Vagina (tissue), 2 donors: ENCODE results near the gene JADE1. TPM values are rescaled to one million over a fixed set of nuclear protein-coding genes. Genes with fewer than 3 reads are reported as not detected.

ENCODE experiments used
- DNase-seq, 2 donors: peaks; one replicate each; pipeline ENCODE4 v3.0.0-alpha.2; 2017; ENCODE audit errors: extremely low spot score in 2 of 2
- H3K27ac ChIP-seq: fragments of 200-600 bp; sonication (generic); one replicate; pipeline ENCODE4 v1.5.1; 2019
- H3K27me3 ChIP-seq: fragments of 200-600 bp; sonication (generic); one replicate; pipeline ENCODE4 v1.5.1; 2019
- H3K36me3 ChIP-seq, 2 donors: fragments of 200-600 bp; sonication (generic); one replicate each; pipeline ENCODE4 v1.5.1; 2017 to 2019
- H3K4me1 ChIP-seq: fragments of 200-600 bp; sonication (generic); one replicate; pipeline ENCODE4 v1.5.1; 2019
- H3K4me3 ChIP-seq, 2 donors: fragments of 200-600 bp; sonication (generic); 1 replicate in 1 of 2; 2 replicates in 1 of 2; pipeline ENCODE4 v1.5.1; 2016 to 2019
- H3K9me3 ChIP-seq: fragments of 200-600 bp; sonication (generic); one replicate; pipeline ENCODE4 v1.5.1; 2019
- CTCF ChIP-seq, 3 experiments: fragments of 450-650 bp in 2 of 3; fragments of 200-600 bp in 1 of 3; sonication (generic) in 1 of 3; IDR thresholded peaks; one replicate each; pipeline ENCODE4 v1.5.1; 2017 to 2019; ENCODE audit warnings: antibody characterized with exemption in 3 of 3, mild to moderate bottlenecking in 2 of 3, moderate library complexity in 2 of 3
- POLR2A ChIP-seq, 2 donors: fragments of 450-650 bp; IDR thresholded peaks; one replicate each; pipeline ENCODE4 v1.6.1; 2017; ENCODE audit warnings: antibody characterized with exemption in 2 of 2, mild to moderate bottlenecking in 2 of 2, moderate library complexity in 2 of 2
- POLR2AphosphoS5 ChIP-seq, 2 donors: sonication (generic); formaldehyde crosslinking; IDR thresholded peaks; one replicate each; pipeline ENCODE4 v1.9.0; 2017; ENCODE audit warnings: antibody characterized with exemption in 2 of 2, mild to moderate bottlenecking in 2 of 2, low read depth in 1 of 2; ENCODE audit not compliant: insufficient read depth in 1 of 2
- intact Hi-C: fragments of 100-400 bp; cut with DNase I; formaldehyde crosslinking; loops from one replicate; pipeline ENCODE4 v1.15.1; 2023
- total RNA-seq: library from RNA; depleted of rRNA; stranded (reverse); fragments of >200 nt; gene quantifications from one replicate; pipeline ENCODE4 v1.2.3, GENCODE V29; 2016

The JADE1 gene
- total RNA-seq, 1 donor from 2014 or later = 29.0 TPM

GRCh38 chr4:128859887-128860677 is 50.6 kb downstream of the JADE1 start:
- peaks cover 0 to 68% of the 10 kb centered on the region in 2 donors for H3K36me3 ChIP-seq
- H3K27ac ChIP-seq = no peak overlapping the region
- no peaks in the 10 kb centered on the region for H3K27me3 ChIP-seq
- no peak overlapping the region for H3K4me3 ChIP-seq
- DNase-seq = no peak
- intact Hi-C loops = loop anchor here (10.0 kb wide), 1 partner anchor 405 kb away; no protein-coding TSS in a partner anchor
- H3K9me3 ChIP-seq = no peaks in the 10 kb centered on the region
- TF ChIP-seq POLR2A (IDR thresholded peaks at IDR 0.05) (no peak), POLR2AphosphoS5 (IDR thresholded peaks at IDR 0.05; ENCODE audit: insufficient read depth in 1 of 2, low read depth in 1 of 2) (no peak), CTCF (IDR thresholded peaks at IDR 0.05) (no peak)
- peaks cover 34% of the 10 kb centered on the region for H3K4me1 ChIP-seq

- intact Hi-C loops = loop anchor here (10.0 kb wide), 1 partner anchor 407 kb away; no protein-coding TSS in a partner anchor
- H3K36me3 ChIP-seq = peaks cover 0 to 52% of the 10 kb centered on the region in 2 donors
- no peaks in the 10 kb centered on the region for H3K9me3 ChIP-seq
- DNase-seq = no peak
- H3K4me3 ChIP-seq = no peak overlapping the region
- TF ChIP-seq POLR2AphosphoS5 (IDR thresholded peaks at IDR 0.05; ENCODE audit: insufficient read depth in 1 of 2, low read depth in 1 of 2) (no peak), POLR2A (IDR thresholded peaks at IDR 0.05) (no peak), CTCF (IDR thresholded peaks at IDR 0.05) (no peak)
- no peaks in the 10 kb centered on the region for H3K27me3 ChIP-seq
- peaks cover 34% of the 10 kb centered on the region for H3K4me1 ChIP-seq
- H3K27ac ChIP-seq = no peak overlapping the region
These were observed 52.5 kb downstream of the JADE1 start for GRCh38 chr4:128861856-128862518.

- no peaks in the 10 kb centered on the region for H3K9me3 ChIP-seq
- DNase-seq = no peak
- no peaks in the 10 kb centered on the region for H3K27me3 ChIP-seq
- H3K27ac ChIP-seq = no peak overlapping the region
- peaks cover 0 to 49% of the 10 kb centered on the region in 2 donors for H3K36me3 ChIP-seq
- no peak overlapping the region for H3K4me3 ChIP-seq
- TF ChIP-seq CTCF (IDR thresholded peaks at IDR 0.05) (no peak), POLR2A (IDR thresholded peaks at IDR 0.05) (no peak), POLR2AphosphoS5 (IDR thresholded peaks at IDR 0.05; ENCODE audit: insufficient read depth in 1 of 2, low read depth in 1 of 2) (no peak)
- intact Hi-C loops = loop anchor here (10.0 kb wide), 1 partner anchor 408 kb away; no protein-coding TSS in a partner anchor
- H3K4me1 ChIP-seq = peaks cover 34% of the 10 kb centered on the region
These were observed 53.3 kb downstream of the JADE1 start for GRCh38 chr4:128862608-128863311.

- TF ChIP-seq POLR2A (IDR thresholded peaks at IDR 0.05) = no peak
- peak; percentile 80 to 86 (median 80) for TF ChIP-seq CTCF (IDR thresholded peaks at IDR 0.05)
- Histone ChIP-seq H3K9me3 (no peaks in the 10 kb centered on the region), H3K36me3 (peaks cover 0 to 43% of the 10 kb centered on the region in 2 donors)
These were observed 54.0 kb downstream of the JADE1 start for GRCh38 chr4:128863312-128864075.

More at GRCh38 chr4:128863312-128864075, 54.0 kb downstream of the JADE1 start:
- peaks cover 30% of the 10 kb centered on the region for H3K4me1 ChIP-seq
- no peaks in the 10 kb centered on the region for H3K27me3 ChIP-seq
- no peak overlapping the region for H3K4me3 ChIP-seq
- DNase-seq = no peak
- no peak overlapping the region for H3K27ac ChIP-seq
- intact Hi-C loops = loop anchor here (10.0 kb wide), 1 partner anchor 409 kb away; no protein-coding TSS in a partner anchor
